NCI-H748 (cell line): Measurements from ENCODE around the gene DBF4B.

Source experiments
- DNase-seq: peaks from one replicate; lab custom pipeline; 2025; ENCODE audit not compliant: unreplicated experiment; lab: John Stamatoyannopoulos, UW

DBF4B gene

GRCh38 chr17:44759086-44759915, 50.8 kb downstream of the DBF4B start:
- DNase-seq, result peak; percentile 44

- DNase-seq, result no peak
Observed at GRCh38 chr17:44759916-44760243, 51.4 kb downstream of the DBF4B start.

GRCh38 chr17:44760474-44761308, 52.2 kb downstream of the DBF4B start:
- DNase-seq, result no peak

- no peak for DNase-seq
Observed at GRCh38 chr17:44761932-44762810, 53.7 kb downstream of the DBF4B start.

GRCh38 chr17:44763170-44763569, 54.7 kb downstream of the DBF4B start:
- no peak for DNase-seq

GRCh38 chr17:44765965-44766364, 57.5 kb downstream of the DBF4B start:
- DNase-seq, result no peak

GRCh38 chr17:44766409-44767038, 58.1 kb downstream of the DBF4B start:
- no peak for DNase-seq

- no peak for DNase-seq
Observed at GRCh38 chr17:44767493-44767892, 59.0 kb downstream of the DBF4B start.

GRCh38 chr17:44768505-44769142, 60.2 kb downstream of the DBF4B start:
- DNase-seq, result no peak

GRCh38 chr17:44769230-44769629, 60.8 kb downstream of the DBF4B start:
- DNase-seq, result no peak

- DNase-seq, result no peak
Observed at GRCh38 chr17:44769647-44770084, 61.2 kb downstream of the DBF4B start.

GRCh38 chr17:44770166-44770925, 61.9 kb downstream of the DBF4B start:
- no peak for DNase-seq

- DNase-seq, result peak; percentile 22
Observed at GRCh38 chr17:44772308-44773045, 64.0 kb downstream of the DBF4B start.

GRCh38 chr17:44773140-44773539, 64.7 kb downstream of the DBF4B start:
- peak; percentile 49 for DNase-seq

GRCh38 chr17:44774271-44775135, 66.0 kb downstream of the DBF4B start:
- DNase-seq, result peak; percentile 87

GRCh38 chr17:44775136-44775837, 66.8 kb downstream of the DBF4B start:
- peak; percentile 99 for DNase-seq
